ENCODE results near the gene RBM47. TPM values are rescaled to one million over a fixed set of nuclear protein-coding genes. Genes with fewer than 3 reads are reported as not detected.
"Not testable (repeated sequence)": the region's sequence is repeated elsewhere in the genome, so short reads cannot be mapped to it uniquely, and the experiment has no call there.

The RBM47 gene
- total RNA-seq, 4 donors from 2014 or later = 182 to 423 (median 320) TPM

DNA sequence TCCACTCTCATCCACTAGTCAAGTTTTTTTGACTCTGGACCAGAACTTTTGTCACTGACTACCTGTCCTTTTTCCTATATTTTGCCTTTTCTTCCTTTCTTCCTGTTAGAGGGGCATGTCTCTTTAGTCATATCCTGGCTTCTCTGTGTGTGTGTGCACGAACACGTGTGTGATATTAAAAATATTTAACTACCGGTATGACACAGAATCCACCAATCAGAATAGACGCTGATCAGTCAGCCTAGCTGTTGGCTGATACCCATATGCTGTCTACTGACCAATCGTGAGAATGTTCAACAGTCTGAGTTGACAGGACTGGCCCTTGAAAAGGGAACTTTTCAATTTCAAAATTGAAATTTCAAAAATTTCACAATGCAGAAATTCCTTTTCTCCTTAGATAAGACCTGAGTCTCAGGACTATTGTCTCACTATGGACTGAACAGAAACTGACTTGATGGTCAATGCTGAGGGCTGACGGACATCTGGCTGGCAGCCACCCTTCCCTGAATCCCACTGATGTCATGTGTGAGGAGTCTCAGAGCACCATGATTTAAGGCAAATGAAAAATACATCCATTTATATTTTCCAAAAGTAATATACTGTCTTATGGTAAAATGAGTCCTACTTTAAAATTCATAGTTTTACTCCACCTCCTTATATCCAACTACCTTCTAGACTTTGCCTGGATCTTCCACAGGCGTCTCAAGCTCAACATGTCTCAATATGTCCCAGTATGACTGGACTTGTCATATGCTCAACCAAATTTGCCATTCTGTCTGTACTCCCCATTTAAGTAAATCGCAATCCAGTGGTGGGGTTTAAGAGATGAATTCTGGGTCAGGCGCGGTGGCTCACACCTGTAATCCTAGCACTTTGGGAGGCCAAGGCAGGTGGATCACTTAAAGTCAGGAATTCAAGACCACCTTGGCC is 216.5 kb downstream of the RBM47 start:
- peaks cover 0 to 3% (median 0%) of the 10 kb centered on the region in 4 donors for H3K4me1 ChIP-seq
- TF ChIP-seq POLR2A (IDR thresholded peaks at IDR 0.05) = no peak

GRCh38 chr4:40412388-40412787 is 217.3 kb downstream of the RBM47 start:
- no peak for DNase-seq
- H3K27ac ChIP-seq = no peak overlapping the region
- TF ChIP-seq POLR2A (IDR thresholded peaks at IDR 0.05) = no peak
- TF ChIP-seq, protein P1, sequence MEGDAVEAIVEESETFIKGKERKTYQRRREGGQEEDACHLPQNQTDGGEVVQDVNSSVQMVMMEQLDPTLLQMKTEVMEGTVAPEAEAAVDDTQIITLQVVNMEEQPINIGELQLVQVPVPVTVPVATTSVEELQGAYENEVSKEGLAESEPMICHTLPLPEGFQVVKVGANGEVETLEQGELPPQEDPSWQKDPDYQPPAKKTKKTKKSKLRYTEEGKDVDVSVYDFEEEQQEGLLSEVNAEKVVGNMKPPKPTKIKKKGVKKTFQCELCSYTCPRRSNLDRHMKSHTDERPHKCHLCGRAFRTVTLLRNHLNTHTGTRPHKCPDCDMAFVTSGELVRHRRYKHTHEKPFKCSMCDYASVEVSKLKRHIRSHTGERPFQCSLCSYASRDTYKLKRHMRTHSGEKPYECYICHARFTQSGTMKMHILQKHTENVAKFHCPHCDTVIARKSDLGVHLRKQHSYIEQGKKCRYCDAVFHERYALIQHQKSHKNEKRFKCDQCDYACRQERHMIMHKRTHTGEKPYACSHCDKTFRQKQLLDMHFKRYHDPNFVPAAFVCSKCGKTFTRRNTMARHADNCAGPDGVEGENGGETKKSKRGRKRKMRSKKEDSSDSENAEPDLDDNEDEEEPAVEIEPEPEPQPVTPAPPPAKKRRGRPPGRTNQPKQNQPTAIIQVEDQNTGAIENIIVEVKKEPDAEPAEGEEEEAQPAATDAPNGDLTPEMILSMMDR (IDR thresholded peaks at IDR 0.05) = no peak

More for the DNA sequence above, 216.5 kb downstream of the RBM47 start:
- Histone ChIP-seq H3K36me3 (no peaks in the 10 kb centered on the region), H3K4me3 (no peak overlapping the region), H3K27ac (no peak overlapping the region), H3K27me3 (no peaks in the 10 kb centered on the region), H3K9me3 (no peaks in the 10 kb centered on the region)
- no peak for DNase-seq

DNA sequence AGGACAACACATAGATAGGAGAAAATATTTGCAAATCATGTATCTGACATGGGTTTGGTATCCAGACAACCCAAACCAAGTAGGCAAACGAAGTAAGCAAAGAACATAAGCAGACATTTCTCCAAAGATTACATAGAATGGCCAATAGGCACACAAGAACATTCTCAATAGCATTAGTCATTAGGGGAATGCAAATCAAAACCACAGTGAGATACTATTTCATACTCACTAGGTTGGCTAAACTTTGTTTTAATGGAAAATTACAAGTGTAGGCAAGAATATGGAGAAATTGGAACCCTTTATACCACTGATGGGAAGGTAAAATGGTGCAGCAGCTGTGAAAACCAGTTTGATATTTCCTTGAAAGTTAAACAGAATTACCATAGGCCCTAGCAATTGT is 219.8 kb downstream of the RBM47 start:
- Histone ChIP-seq H3K9me3 (peaks cover 0 to 9% (median 0%) of the 10 kb centered on the region in 4 donors), H3K27ac (no peak overlapping the region), H3K27me3 (no peaks in the 10 kb centered on the region), H3K36me3 (no peaks in the 10 kb centered on the region), H3K4me1 (no peaks in the 10 kb centered on the region), H3K4me3 (no peak overlapping the region)
- TF ChIP-seq POLR2A (IDR thresholded peaks at IDR 0.05) = no peak
- TF ChIP-seq, protein P1 (IDR thresholded peaks at IDR 0.05) = no peak
- DNase-seq = no peak

More at GRCh38 chr4:40412388-40412787, 217.3 kb downstream of the RBM47 start:
- H3K36me3 ChIP-seq = no peaks in the 10 kb centered on the region
- H3K9me3 ChIP-seq = no peaks in the 10 kb centered on the region
- H3K4me1 ChIP-seq = no peaks in the 10 kb centered on the region
- H3K27me3 ChIP-seq = no peaks in the 10 kb centered on the region
- no peak overlapping the region for H3K4me3 ChIP-seq

- not testable (repeated sequence) for DNase-seq, H3K4me3 ChIP-seq, H3K9me3 ChIP-seq, H3K27me3 ChIP-seq, H3K4me1 ChIP-seq, H3K27ac ChIP-seq, H3K36me3 ChIP-seq
Measured at GRCh38 chr4:40407468-40407867, 222.2 kb downstream of the RBM47 start.

DNA sequence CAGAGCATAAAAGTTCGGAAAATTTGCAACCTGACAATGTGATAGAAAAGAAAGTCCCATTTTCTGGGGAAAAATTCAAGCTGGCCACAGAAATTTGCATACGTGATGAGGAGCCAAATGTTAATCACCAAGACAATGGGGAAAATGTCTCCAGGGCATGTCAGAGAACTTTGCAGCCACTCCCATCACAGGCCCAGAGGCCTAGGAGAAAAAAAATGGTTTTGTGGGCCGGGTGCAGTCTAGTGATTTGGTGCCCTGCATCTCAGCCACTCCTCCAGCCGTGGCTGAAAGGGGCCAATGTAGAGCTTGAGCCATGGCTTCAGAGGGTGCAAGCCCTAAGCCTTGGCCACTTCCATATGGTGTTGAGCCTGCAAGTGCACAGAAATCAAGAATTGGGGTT is 223.3 kb downstream of the RBM47 start:
- H3K36me3 ChIP-seq = no peaks in the 10 kb centered on the region
- H3K9me3 ChIP-seq = peaks cover 0 to 9% (median 0%) of the 10 kb centered on the region in 4 donors
- no peak overlapping the region for H3K27ac ChIP-seq
- TF ChIP-seq, protein P1 (IDR thresholded peaks at IDR 0.05) = no peak
- no peak for TF ChIP-seq POLR2A (IDR thresholded peaks at IDR 0.05)
- DNase-seq = no peak
- H3K27me3 ChIP-seq = no peaks in the 10 kb centered on the region
- no peak overlapping the region for H3K4me3 ChIP-seq
- H3K4me1 ChIP-seq = no peaks in the 10 kb centered on the region

DNA sequence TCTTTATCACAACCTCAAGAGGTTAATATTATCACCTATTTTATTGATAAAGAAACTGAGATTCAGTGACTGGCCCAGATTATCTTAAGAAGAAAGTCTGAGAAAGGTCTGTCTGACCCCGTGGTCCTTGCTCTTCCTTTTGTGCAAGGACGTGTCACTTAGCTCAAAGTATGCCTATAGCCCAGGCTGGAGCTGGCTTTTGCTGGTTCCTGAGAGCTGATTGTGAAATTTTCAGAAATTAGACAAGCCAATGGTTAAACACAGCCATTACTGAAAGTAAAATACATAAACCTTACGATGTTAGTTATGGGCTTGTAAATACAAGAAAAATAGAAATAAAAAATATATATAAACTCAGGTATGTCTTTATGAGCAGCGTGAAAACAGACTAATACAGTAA is 224.5 kb downstream of the RBM47 start:
- no peaks in the 10 kb centered on the region for H3K4me1 ChIP-seq
- H3K9me3 ChIP-seq = peaks cover 0 to 9% (median 0%) of the 10 kb centered on the region in 4 donors
- TF ChIP-seq, protein P1 (IDR thresholded peaks at IDR 0.05) = no peak
- TF ChIP-seq POLR2A (IDR thresholded peaks at IDR 0.05) = no peak
- no peaks in the 10 kb centered on the region for H3K36me3 ChIP-seq
- no peak for DNase-seq
- H3K27ac ChIP-seq = peak overlapping the region in 2 of 4 donors; percentile 75 to 89
- no peak overlapping the region for H3K4me3 ChIP-seq
- H3K27me3 ChIP-seq = no peaks in the 10 kb centered on the region

All from Peyer's patch (tissue), 4 donors.